NOMO-1 treated with DMSO at 0.1 percent for 48 hours (cell line): ENCODE results near the gene PIK3CG.
"Not testable (repeated sequence)": the region's sequence is repeated elsewhere in the genome, so short reads cannot be mapped to it uniquely, and the experiment has no call there.

Source experiments
- DNase-seq: peaks from one replicate; lab custom pipeline; 2025; ENCODE audit not compliant: unreplicated experiment; lab: John Stamatoyannopoulos, UW

Gene PIK3CG

GRCh38 chr7:106885652-106886051 is 20.6 kb downstream of the PIK3CG start:
- no peak for DNase-seq

GRCh38 chr7:106887421-106887820 is 22.3 kb downstream of the PIK3CG start:
- DNase-seq, result no peak

- no peak for DNase-seq
Observed at GRCh38 chr7:106888204-106888603, 23.1 kb downstream of the PIK3CG start.

GRCh38 chr7:106890952-106891351 is 25.9 kb downstream of the PIK3CG start:
- DNase-seq, result no peak

GRCh38 chr7:106891548-106892410 is 26.7 kb downstream of the PIK3CG start:
- DNase-seq, result no peak

- DNase-seq, result no peak
Observed at GRCh38 chr7:106893591-106893990, 28.5 kb downstream of the PIK3CG start.

- peak; percentile 25 for DNase-seq
Observed at GRCh38 chr7:106895246-106895864, 30.3 kb downstream of the PIK3CG start.

- DNase-seq, result no peak
Observed at GRCh38 chr7:106896231-106896630, 31.1 kb downstream of the PIK3CG start.

GRCh38 chr7:106897553-106897952 is 32.5 kb downstream of the PIK3CG start:
- DNase-seq, result not testable (repeated sequence)

- DNase-seq, result not testable (repeated sequence)
Observed at GRCh38 chr7:106898967-106899366, 33.9 kb downstream of the PIK3CG start.

- peak; percentile 8 for DNase-seq
Observed at GRCh38 chr7:106901828-106902441, 36.9 kb downstream of the PIK3CG start.

GRCh38 chr7:106905734-106906133 is 40.7 kb downstream of the PIK3CG start:
- no peak for DNase-seq

GRCh38 chr7:106911959-106912358 is 46.9 kb downstream of the PIK3CG start:
- no peak for DNase-seq

- peak; percentile 0 for DNase-seq
Observed at GRCh38 chr7:106914018-106914607, 49.0 kb downstream of the PIK3CG start.

- DNase-seq, result no peak
Observed at GRCh38 chr7:106915407-106915806, 50.3 kb downstream of the PIK3CG start.

GRCh38 chr7:106915873-106916272 is 50.8 kb downstream of the PIK3CG start:
- no peak for DNase-seq

GRCh38 chr7:106916679-106917078 is 51.6 kb downstream of the PIK3CG start:
- DNase-seq, result no peak

- no peak for DNase-seq
Observed at GRCh38 chr7:106918991-106919390, 53.9 kb downstream of the PIK3CG start.

- DNase-seq, result not testable (repeated sequence)
Observed at GRCh38 chr7:106924468-106924867, 59.4 kb downstream of the PIK3CG start.

- DNase-seq, result no peak
Observed at GRCh38 chr7:106926892-106927291, 61.8 kb downstream of the PIK3CG start.

GRCh38 chr7:106927536-106927935 is 62.5 kb downstream of the PIK3CG start:
- no peak for DNase-seq

- not testable (repeated sequence) for DNase-seq
Observed at GRCh38 chr7:106929616-106930015, 64.5 kb downstream of the PIK3CG start.
